ENCODE measurements around the gene PACSIN2. TPM values are rescaled to one million over a fixed set of nuclear protein-coding genes. Genes with fewer than 3 reads are reported as not detected.

The PACSIN2 gene
- total and polyA plus RNA-seq, 10 of the 15 experiments (the other 5 are each of a cell fraction or from before 2014, with no cell fraction given): 0.93 to 78.7 (median 46.8) TPM

GRCh38 chr22:42937164-42937843 is 77.6 kb downstream of the PACSIN2 start (continued):
- TF ChIP-seq, protein P1, sequence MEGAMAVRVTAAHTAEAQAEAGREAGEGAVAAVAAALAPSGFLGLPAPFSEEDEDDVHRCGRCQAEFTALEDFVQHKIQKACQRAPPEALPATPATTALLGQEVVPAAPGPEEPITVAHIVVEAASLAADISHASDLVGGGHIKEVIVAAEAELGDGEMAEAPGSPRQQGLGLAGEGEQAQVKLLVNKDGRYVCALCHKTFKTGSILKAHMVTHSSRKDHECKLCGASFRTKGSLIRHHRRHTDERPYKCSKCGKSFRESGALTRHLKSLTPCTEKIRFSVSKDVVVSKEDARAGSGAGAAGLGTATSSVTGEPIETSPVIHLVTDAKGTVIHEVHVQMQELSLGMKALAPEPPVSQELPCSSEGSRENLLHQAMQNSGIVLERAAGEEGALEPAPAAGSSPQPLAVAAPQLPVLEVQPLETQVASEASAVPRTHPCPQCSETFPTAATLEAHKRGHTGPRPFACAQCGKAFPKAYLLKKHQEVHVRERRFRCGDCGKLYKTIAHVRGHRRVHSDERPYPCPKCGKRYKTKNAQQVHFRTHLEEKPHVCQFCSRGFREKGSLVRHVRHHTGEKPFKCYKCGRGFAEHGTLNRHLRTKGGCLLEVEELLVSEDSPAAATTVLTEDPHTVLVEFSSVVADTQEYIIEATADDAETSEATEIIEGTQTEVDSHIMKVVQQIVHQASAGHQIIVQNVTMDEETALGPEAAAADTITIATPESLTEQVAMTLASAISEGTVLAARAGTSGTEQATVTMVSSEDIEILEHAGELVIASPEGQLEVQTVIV (IDR thresholded peaks at IDR 0.05; ENCODE audit: borderline replicate concordance, partially characterized antibody): no peak
- no peak for TF ChIP-seq GABPA (IDR thresholded peaks at IDR 0.05; ENCODE audit: low read depth)
- no peak for TF ChIP-seq SREBF1 (IDR thresholded peaks at IDR 0.05; ENCODE audit: low read length)
- no peak for TF ChIP-seq FOS (IDR thresholded peaks at IDR 0.05; ENCODE audit: borderline replicate concordance, extremely low read depth, insufficient read length)
- TF ChIP-seq RUNX3 (IDR thresholded peaks at IDR 0.05; ENCODE audit: low read length): peak; percentile 82
- no peak for TF ChIP-seq NFYB (IDR thresholded peaks at IDR 0.05; ENCODE audit: insufficient read depth, low read depth, low read length)
- TF ChIP-seq SMAD1 (IDR thresholded peaks at IDR 0.05; ENCODE audit: low read depth, partially characterized antibody): no peak
- no peak for TF ChIP-seq CEBPB (IDR thresholded peaks at IDR 0.05; ENCODE audit: borderline replicate concordance in 1 of 2, low read depth in 2 of 2, low read length in 2 of 2)
- TF ChIP-seq SKIL (IDR thresholded peaks at IDR 0.05; ENCODE audit: low read depth, poor library complexity, severe bottlenecking): no peak
- TF ChIP-seq, protein P2, sequence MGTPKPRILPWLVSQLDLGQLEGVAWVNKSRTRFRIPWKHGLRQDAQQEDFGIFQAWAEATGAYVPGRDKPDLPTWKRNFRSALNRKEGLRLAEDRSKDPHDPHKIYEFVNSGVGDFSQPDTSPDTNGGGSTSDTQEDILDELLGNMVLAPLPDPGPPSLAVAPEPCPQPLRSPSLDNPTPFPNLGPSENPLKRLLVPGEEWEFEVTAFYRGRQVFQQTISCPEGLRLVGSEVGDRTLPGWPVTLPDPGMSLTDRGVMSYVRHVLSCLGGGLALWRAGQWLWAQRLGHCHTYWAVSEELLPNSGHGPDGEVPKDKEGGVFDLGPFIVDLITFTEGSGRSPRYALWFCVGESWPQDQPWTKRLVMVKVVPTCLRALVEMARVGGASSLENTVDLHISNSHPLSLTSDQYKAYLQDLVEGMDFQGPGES (IDR thresholded peaks at IDR 0.05): no peak
- no peak for TF ChIP-seq BCL11A (IDR thresholded peaks at IDR 0.05; ENCODE audit: low read depth, low read length)
- peak; percentile 46; the same call in 1 of the 2 replicates for TF ChIP-seq EED (IDR thresholded peaks at IDR 0.05; ENCODE audit: low read depth)
- peak; percentile 44 for TF ChIP-seq MTA2 (IDR thresholded peaks at IDR 0.05; ENCODE audit: low read depth)
- no peak for TF ChIP-seq POLR2AphosphoS2 (IDR thresholded peaks at IDR 0.05; ENCODE audit: low read depth, low read length)
- no peak for TF ChIP-seq JUND (IDR thresholded peaks at IDR 0.05; ENCODE audit: low read depth, low read length)
- TF ChIP-seq ZBTB40 (IDR thresholded peaks at IDR 0.05; ENCODE audit: borderline replicate concordance): no peak
- TF ChIP-seq YBX1 (IDR thresholded peaks at IDR 0.05): no peak
- TF ChIP-seq CTCF (IDR thresholded peaks at IDR 0.05 in 2 of 3, conservative IDR thresholded peaks at IDR 0.05 in 1 of 3; ENCODE audit: control insufficient read depth in 2 of 3, extremely low read depth in 1 of 3, insufficient read depth in 1 of 3, low read depth in 3 of 3, low read length in 3 of 3): no peak

Data from GM12878 (cell line).